DOHH2 (cell line): ENCODE data around the gene YIPF6.

Experiments
- H3F3A ChIP-seq: fragments of 200-600 bp; sonication (generic), shearing (Covaris generic); 2 replicates; pipeline ENCODE4 v1.6.0; 2016; ENCODE audit warnings: antibody characterized with exemption, mild to moderate bottlenecking; ENCODE audit not compliant: control insufficient read depth, insufficient read depth
- H3K27ac ChIP-seq: fragments of 200-600 bp; sonication (generic); 2 replicates; pipeline ENCODE4 v1.5.1; 2014; ENCODE audit warnings: low read depth, mild to moderate bottlenecking, low read length, moderate library complexity
- H3K27me3 ChIP-seq: fragments of 200-600 bp; sonication (generic); 2 replicates; pipeline ENCODE4 v1.6.1; 2014; ENCODE audit warnings: mild to moderate bottlenecking, low read length, mixed read lengths; ENCODE audit not compliant: control insufficient read depth
- H3K36me3 ChIP-seq: fragments of 200-600 bp; sonication (generic); 2 replicates; pipeline ENCODE4 v1.6.1; 2014; ENCODE audit warnings: mild to moderate bottlenecking, low read length, moderate library complexity, mixed read lengths; ENCODE audit not compliant: control insufficient read depth
- H3K4me1 ChIP-seq: fragments of 200-600 bp; sonication (generic); 2 replicates; pipeline ENCODE4 v1.6.1; 2014; ENCODE audit warnings: mild to moderate bottlenecking, low read length, mixed read lengths; ENCODE audit not compliant: control insufficient read depth
- H3K4me2 ChIP-seq: fragments of 200-600 bp; sonication (generic); 2 replicates; pipeline ENCODE4 v1.6.0; 2014; ENCODE audit warnings: mild to moderate bottlenecking, low read length, moderate library complexity
- H3K4me3 ChIP-seq: fragments of 200-600 bp; sonication (generic); 2 replicates; pipeline ENCODE4 v1.5.1; 2014; ENCODE audit warnings: mild to moderate bottlenecking, low read length, mixed read lengths
- H3K79me2 ChIP-seq: fragments of 200-600 bp; sonication (generic); 2 replicates; pipeline ENCODE4 v1.6.1; 2014; ENCODE audit warnings: mild to moderate bottlenecking, low read length, mixed read lengths; ENCODE audit not compliant: control insufficient read depth
- H3K9me2 ChIP-seq: fragments of 200-600 bp; sonication (generic); replicated peaks from 2 replicates; pipeline ENCODE4 v1.6.1; 2014; ENCODE audit warnings: mild to moderate bottlenecking, low read length, mixed read lengths; ENCODE audit not compliant: control insufficient read depth
- H3K9me3 ChIP-seq: fragments of 200-600 bp; sonication (generic); 2 replicates; pipeline ENCODE4 v1.6.1; 2014; ENCODE audit warnings: antibody characterized with exemption, low read length, mixed read lengths; ENCODE audit not compliant: control insufficient read depth, insufficient read depth
- H4K20me1 ChIP-seq: fragments of 200-600 bp; sonication (generic); 2 replicates; pipeline ENCODE4 v1.6.0; 2014; ENCODE audit warnings: low read depth, mild to moderate bottlenecking, antibody characterized with exemption, low read length, moderate library complexity; ENCODE audit not compliant: control insufficient read depth, insufficient read depth
- EZH2phosphoT487 ChIP-seq: fragments of 200-600 bp; sonication (generic); IDR thresholded peaks from 2 replicates; pipeline ENCODE4 v1.6.1; 2017; ENCODE audit warnings: borderline replicate concordance, mild to moderate bottlenecking, antibody characterized with exemption, low read length, moderate library complexity, mixed read lengths
- TF ChIP-seq, protein P1 (sequence below): fragments of 200-600 bp; sonication (generic); IDR thresholded peaks from one replicate; pipeline ENCODE4 v1.5.1; 2014; ENCODE audit warnings: antibody characterized with exemption, mild to moderate bottlenecking, low read depth, low read length; ENCODE audit not compliant: poor library complexity, severe bottlenecking

The YIPF6 gene

DNA sequence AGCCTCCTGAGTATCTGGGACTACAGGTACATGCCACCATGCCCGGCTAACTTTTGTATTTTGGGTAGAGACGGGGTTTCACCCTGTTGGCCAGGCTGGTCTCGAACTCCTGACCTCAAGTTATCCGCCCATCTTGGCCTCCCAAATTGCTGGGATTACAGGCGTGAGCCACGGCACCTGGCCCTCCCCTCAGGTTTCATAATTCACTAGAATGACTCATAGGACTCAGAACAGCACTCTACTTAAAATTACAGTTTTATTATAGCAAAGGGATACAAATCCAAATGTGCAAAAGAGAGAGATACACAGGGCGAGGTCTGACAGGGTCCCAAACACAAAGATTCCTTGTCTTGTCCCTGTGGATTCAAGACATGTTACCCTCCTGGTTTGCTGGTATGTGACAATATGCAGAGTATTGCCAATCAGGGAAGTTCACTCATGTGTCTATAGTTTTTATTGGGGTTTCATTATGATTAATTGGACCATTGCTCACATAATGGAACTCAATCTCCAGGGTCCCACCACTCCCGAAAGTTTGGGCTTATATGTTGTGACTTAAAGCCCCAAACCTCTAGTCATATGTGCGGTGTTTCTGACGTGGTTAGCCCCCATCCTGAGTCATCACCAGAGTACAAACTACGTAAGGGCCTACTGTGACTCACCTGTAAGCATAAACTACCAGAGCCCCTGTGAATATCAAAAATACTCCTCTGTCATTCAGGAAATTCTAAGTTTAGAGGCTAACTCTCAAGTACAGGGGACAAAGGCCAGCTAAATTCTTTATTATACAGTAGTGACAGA is 5.2 kb downstream of the YIPF6 start:
- no peak for TF ChIP-seq EZH2phosphoT487
- TF ChIP-seq, protein P1, sequence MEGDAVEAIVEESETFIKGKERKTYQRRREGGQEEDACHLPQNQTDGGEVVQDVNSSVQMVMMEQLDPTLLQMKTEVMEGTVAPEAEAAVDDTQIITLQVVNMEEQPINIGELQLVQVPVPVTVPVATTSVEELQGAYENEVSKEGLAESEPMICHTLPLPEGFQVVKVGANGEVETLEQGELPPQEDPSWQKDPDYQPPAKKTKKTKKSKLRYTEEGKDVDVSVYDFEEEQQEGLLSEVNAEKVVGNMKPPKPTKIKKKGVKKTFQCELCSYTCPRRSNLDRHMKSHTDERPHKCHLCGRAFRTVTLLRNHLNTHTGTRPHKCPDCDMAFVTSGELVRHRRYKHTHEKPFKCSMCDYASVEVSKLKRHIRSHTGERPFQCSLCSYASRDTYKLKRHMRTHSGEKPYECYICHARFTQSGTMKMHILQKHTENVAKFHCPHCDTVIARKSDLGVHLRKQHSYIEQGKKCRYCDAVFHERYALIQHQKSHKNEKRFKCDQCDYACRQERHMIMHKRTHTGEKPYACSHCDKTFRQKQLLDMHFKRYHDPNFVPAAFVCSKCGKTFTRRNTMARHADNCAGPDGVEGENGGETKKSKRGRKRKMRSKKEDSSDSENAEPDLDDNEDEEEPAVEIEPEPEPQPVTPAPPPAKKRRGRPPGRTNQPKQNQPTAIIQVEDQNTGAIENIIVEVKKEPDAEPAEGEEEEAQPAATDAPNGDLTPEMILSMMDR: no peak
- no peak overlapping the region for H3K27ac ChIP-seq
- H3K36me3 ChIP-seq: peaks cover 5% of the 10 kb centered on the region; the same call in 1 of the 2 replicates
- no peak overlapping the region for H3K4me2 ChIP-seq
- no peaks in the 10 kb centered on the region for H3K9me3 ChIP-seq
- peaks cover 78% of the 10 kb centered on the region for H3K79me2 ChIP-seq
- H3K27me3 ChIP-seq: no peaks in the 10 kb centered on the region
- no peak overlapping the region for H3K4me3 ChIP-seq
- H3K9me2 ChIP-seq: no peaks in the 10 kb centered on the region
- H4K20me1 ChIP-seq: no peaks in the 10 kb centered on the region
- H3F3A ChIP-seq: no peaks in the 10 kb centered on the region
- H3K4me1 ChIP-seq: peaks cover 6% of the 10 kb centered on the region; the same call in 1 of the 2 replicates

- no peaks in the 10 kb centered on the region for H4K20me1 ChIP-seq
- H3K27ac ChIP-seq: no peak overlapping the region
- H3K9me2 ChIP-seq: no peaks in the 10 kb centered on the region
- H3F3A ChIP-seq: no peaks in the 10 kb centered on the region
- H3K36me3 ChIP-seq: peaks cover 6% of the 10 kb centered on the region
- H3K4me1 ChIP-seq: no peaks in the 10 kb centered on the region
- H3K4me3 ChIP-seq: no peak overlapping the region
- peaks cover 61% of the 10 kb centered on the region for H3K79me2 ChIP-seq
- H3K27me3 ChIP-seq: no peaks in the 10 kb centered on the region
- H3K9me3 ChIP-seq: no peaks in the 10 kb centered on the region
- TF ChIP-seq, protein P1: no peak
- TF ChIP-seq EZH2phosphoT487: no peak
- no peak overlapping the region for H3K4me2 ChIP-seq
Measured at GRCh38 chrX:68506649-68507048, 7.8 kb downstream of the YIPF6 start.

- peaks cover 40% of the 10 kb centered on the region for H3K79me2 ChIP-seq
Measured at GRCh38 chrX:68508799-68509198, 9.9 kb downstream of the YIPF6 start.

More at GRCh38 chrX:68508799-68509198, 9.9 kb downstream of the YIPF6 start:
- Histone ChIP-seq H4K20me1 (no peaks in the 10 kb centered on the region), H3K4me2 (no peak overlapping the region), H3K27me3 (no peaks in the 10 kb centered on the region), H3F3A (no peaks in the 10 kb centered on the region), H3K4me3 (no peak overlapping the region), H3K9me2 (no peaks in the 10 kb centered on the region), H3K27ac (no peak overlapping the region), H3K4me1 (no peaks in the 10 kb centered on the region), H3K9me3 (no peaks in the 10 kb centered on the region), H3K36me3 (peaks cover 21% of the 10 kb centered on the region)
- TF ChIP-seq EZH2phosphoT487: no peak
- TF ChIP-seq, protein P1: no peak
